ENCODE data around the gene PDZD4.

The PDZD4 gene

GRCh38 chrX:153755136-153755535 is 75.2 kb downstream of the PDZD4 start:
- no peak for TF ChIP-seq EP300 (IDR thresholded peaks at IDR 0.05; ENCODE audit: borderline replicate concordance)
- TF ChIP-seq ZBTB7A (IDR thresholded peaks at IDR 0.05; ENCODE audit: low read depth), result no peak
- TF ChIP-seq FOXM1 (IDR thresholded peaks at IDR 0.05; ENCODE audit: borderline replicate concordance, low read depth), result no peak
- no peak for TF ChIP-seq RAD21 (IDR thresholded peaks at IDR 0.05; ENCODE audit: low read depth)
- TF ChIP-seq TCF12 (IDR thresholded peaks at IDR 0.05; ENCODE audit: low read depth), result no peak
- TF ChIP-seq EGR1 (IDR thresholded peaks at IDR 0.05), result no peak
- TF ChIP-seq REST (IDR thresholded peaks at IDR 0.05; ENCODE audit: low read depth), result no peak
- TF ChIP-seq NFIC (IDR thresholded peaks at IDR 0.05), result no peak
- no peak for TF ChIP-seq YY1 (IDR thresholded peaks at IDR 0.05; ENCODE audit: low read depth)
- TF ChIP-seq USF1 (IDR thresholded peaks at IDR 0.05), result no peak
- TF ChIP-seq TAF1 (IDR thresholded peaks at IDR 0.05; ENCODE audit: low read depth), result no peak

Data from Ishikawa (cell line).